NCI-H69 (cell line): ENCODE results near the gene NEUROD4.
"Not testable (repeated sequence)": the region's sequence is repeated elsewhere in the genome, so short reads cannot be mapped to it uniquely, and the experiment has no call there.

Experiments used
- DNase-seq: peaks from one replicate; lab custom pipeline; 2025; lab: John Stamatoyannopoulos, UW

Gene NEUROD4

GRCh38 chr12:55019784-55020183, at the start of gene NEUROD4:
NEUROD4 (plus strand) TSS chr12:55019974; CDS start chr12:55026440, 6,466 bp downstream.
- DNase-seq, result peak; percentile 98

- no peak for DNase-seq
Measured at GRCh38 chr12:54970741-54971140, 49.0 kb upstream of the NEUROD4 start.

- no peak for DNase-seq
Measured at GRCh38 chr12:54973556-54973955, 46.2 kb upstream of the NEUROD4 start.

GRCh38 chr12:54974279-54974678, 45.5 kb upstream of the NEUROD4 start:
- no peak for DNase-seq

GRCh38 chr12:54975272-54975671, 44.5 kb upstream of the NEUROD4 start:
- no peak for DNase-seq

GRCh38 chr12:54975875-54976274, 43.9 kb upstream of the NEUROD4 start:
- DNase-seq, result no peak

GRCh38 chr12:54977155-54977554, 42.6 kb upstream of the NEUROD4 start:
- DNase-seq, result no peak

GRCh38 chr12:54977857-54978256, 41.9 kb upstream of the NEUROD4 start:
- DNase-seq, result no peak

GRCh38 chr12:54980341-54980740, 39.4 kb upstream of the NEUROD4 start:
- no peak for DNase-seq

- DNase-seq, result no peak
Measured at GRCh38 chr12:54981796-54982195, 38.0 kb upstream of the NEUROD4 start.

- no peak for DNase-seq
Measured at GRCh38 chr12:54983536-54984101, 36.2 kb upstream of the NEUROD4 start.

- no peak for DNase-seq
Measured at GRCh38 chr12:54984658-54985376, 35.0 kb upstream of the NEUROD4 start, which contains the start of gene TESPA1. TESPA1 (minus strand) TSS chr12:54984762; CDS start chr12:54974562, 10,200 bp downstream.

- not testable (repeated sequence) for DNase-seq
Measured at GRCh38 chr12:54986773-54987172, 33.0 kb upstream of the NEUROD4 start.

- DNase-seq, result no peak
Measured at GRCh38 chr12:54987611-54988231, 32.1 kb upstream of the NEUROD4 start.

- DNase-seq, result peak; percentile 92
Measured at GRCh38 chr12:54988402-54989054, 31.2 kb upstream of the NEUROD4 start.

- peak; percentile 75 for DNase-seq
Measured at GRCh38 chr12:54989829-54990228, 29.9 kb upstream of the NEUROD4 start.

- DNase-seq, result no peak
Measured at GRCh38 chr12:54991161-54991990, 28.4 kb upstream of the NEUROD4 start.

GRCh38 chr12:54991991-54992375, 27.8 kb upstream of the NEUROD4 start:
- no peak for DNase-seq

- peak; percentile 93 for DNase-seq
Measured at GRCh38 chr12:54993181-54993835, 26.5 kb upstream of the NEUROD4 start.

GRCh38 chr12:54996205-54996604, 23.6 kb upstream of the NEUROD4 start:
- peak; percentile 78 for DNase-seq

- DNase-seq, result peak; percentile 99
Measured at GRCh38 chr12:54997929-54998522, 21.7 kb upstream of the NEUROD4 start.
